ENCODE measurements around the gene PRL. TPM values are rescaled to one million over a fixed set of nuclear protein-coding genes. Genes with fewer than 3 reads are reported as not detected.

The PRL gene
- total and polyA plus RNA-seq, 2 of the 8 experiments (the other 6 are each of a cell fraction or from before 2014, with no cell fraction given): not detected

DNA sequence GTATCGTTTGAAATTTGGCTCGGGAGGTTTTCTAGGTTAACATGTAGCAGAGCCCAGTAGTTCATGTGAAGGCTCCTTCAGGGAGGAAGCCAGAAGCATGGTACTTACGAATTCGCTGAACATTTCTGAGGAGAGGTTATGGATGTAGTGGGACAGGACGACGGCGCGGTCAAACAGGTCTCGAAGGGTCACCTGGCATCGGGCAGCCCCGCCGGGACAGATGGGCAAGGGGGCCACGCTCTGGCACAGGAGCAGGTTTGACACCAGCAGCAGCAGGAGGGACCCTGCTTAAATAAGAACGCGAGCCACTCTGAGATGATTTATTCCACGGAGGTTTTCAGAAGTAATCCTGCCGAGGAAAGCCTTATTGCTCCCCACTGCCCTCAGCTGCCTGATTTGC lies 2.5 kb downstream of the PRL start (continued):
- TF ChIP-seq, protein P1, sequence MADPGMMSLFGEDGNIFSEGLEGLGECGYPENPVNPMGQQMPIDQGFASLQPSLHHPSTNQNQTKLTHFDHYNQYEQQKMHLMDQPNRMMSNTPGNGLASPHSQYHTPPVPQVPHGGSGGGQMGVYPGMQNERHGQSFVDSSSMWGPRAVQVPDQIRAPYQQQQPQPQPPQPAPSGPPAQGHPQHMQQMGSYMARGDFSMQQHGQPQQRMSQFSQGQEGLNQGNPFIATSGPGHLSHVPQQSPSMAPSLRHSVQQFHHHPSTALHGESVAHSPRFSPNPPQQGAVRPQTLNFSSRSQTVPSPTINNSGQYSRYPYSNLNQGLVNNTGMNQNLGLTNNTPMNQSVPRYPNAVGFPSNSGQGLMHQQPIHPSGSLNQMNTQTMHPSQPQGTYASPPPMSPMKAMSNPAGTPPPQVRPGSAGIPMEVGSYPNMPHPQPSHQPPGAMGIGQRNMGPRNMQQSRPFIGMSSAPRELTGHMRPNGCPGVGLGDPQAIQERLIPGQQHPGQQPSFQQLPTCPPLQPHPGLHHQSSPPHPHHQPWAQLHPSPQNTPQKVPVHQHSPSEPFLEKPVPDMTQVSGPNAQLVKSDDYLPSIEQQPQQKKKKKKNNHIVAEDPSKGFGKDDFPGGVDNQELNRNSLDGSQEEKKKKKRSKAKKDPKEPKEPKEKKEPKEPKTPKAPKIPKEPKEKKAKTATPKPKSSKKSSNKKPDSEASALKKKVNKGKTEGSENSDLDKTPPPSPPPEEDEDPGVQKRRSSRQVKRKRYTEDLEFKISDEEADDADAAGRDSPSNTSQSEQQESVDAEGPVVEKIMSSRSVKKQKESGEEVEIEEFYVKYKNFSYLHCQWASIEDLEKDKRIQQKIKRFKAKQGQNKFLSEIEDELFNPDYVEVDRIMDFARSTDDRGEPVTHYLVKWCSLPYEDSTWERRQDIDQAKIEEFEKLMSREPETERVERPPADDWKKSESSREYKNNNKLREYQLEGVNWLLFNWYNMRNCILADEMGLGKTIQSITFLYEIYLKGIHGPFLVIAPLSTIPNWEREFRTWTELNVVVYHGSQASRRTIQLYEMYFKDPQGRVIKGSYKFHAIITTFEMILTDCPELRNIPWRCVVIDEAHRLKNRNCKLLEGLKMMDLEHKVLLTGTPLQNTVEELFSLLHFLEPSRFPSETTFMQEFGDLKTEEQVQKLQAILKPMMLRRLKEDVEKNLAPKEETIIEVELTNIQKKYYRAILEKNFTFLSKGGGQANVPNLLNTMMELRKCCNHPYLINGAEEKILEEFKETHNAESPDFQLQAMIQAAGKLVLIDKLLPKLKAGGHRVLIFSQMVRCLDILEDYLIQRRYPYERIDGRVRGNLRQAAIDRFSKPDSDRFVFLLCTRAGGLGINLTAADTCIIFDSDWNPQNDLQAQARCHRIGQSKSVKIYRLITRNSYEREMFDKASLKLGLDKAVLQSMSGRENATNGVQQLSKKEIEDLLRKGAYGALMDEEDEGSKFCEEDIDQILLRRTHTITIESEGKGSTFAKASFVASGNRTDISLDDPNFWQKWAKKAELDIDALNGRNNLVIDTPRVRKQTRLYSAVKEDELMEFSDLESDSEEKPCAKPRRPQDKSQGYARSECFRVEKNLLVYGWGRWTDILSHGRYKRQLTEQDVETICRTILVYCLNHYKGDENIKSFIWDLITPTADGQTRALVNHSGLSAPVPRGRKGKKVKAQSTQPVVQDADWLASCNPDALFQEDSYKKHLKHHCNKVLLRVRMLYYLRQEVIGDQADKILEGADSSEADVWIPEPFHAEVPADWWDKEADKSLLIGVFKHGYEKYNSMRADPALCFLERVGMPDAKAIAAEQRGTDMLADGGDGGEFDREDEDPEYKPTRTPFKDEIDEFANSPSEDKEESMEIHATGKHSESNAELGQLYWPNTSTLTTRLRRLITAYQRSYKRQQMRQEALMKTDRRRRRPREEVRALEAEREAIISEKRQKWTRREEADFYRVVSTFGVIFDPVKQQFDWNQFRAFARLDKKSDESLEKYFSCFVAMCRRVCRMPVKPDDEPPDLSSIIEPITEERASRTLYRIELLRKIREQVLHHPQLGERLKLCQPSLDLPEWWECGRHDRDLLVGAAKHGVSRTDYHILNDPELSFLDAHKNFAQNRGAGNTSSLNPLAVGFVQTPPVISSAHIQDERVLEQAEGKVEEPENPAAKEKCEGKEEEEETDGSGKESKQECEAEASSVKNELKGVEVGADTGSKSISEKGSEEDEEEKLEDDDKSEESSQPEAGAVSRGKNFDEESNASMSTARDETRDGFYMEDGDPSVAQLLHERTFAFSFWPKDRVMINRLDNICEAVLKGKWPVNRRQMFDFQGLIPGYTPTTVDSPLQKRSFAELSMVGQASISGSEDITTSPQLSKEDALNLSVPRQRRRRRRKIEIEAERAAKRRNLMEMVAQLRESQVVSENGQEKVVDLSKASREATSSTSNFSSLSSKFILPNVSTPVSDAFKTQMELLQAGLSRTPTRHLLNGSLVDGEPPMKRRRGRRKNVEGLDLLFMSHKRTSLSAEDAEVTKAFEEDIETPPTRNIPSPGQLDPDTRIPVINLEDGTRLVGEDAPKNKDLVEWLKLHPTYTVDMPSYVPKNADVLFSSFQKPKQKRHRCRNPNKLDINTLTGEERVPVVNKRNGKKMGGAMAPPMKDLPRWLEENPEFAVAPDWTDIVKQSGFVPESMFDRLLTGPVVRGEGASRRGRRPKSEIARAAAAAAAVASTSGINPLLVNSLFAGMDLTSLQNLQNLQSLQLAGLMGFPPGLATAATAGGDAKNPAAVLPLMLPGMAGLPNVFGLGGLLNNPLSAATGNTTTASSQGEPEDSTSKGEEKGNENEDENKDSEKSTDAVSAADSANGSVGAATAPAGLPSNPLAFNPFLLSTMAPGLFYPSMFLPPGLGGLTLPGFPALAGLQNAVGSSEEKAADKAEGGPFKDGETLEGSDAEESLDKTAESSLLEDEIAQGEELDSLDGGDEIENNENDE (IDR thresholded peaks at IDR 0.05; ENCODE audit: insufficient replicate concordance, low read length): no peak
- TF ChIP-seq TBP (IDR thresholded peaks at IDR 0.05; ENCODE audit: low read depth, low read length) (no peak), EGR1 (IDR thresholded peaks at IDR 0.05; ENCODE audit: borderline replicate concordance, low read depth, low read length) (no peak), YY1 (IDR thresholded peaks at IDR 0.05; ENCODE audit: low read depth, low read length) (no peak), E2F6 (IDR thresholded peaks at IDR 0.05) (no peak)
